Endothelial cell of umbilical vein (primary cell): ENCODE results near the gene PALMD.

ENCODE experiments used
- CTCF ChIP-seq, 2 donors: IDR thresholded peaks; 1 replicate in 1 of 2; 2 replicates in 1 of 2; pipeline ENCODE4 v1.5.1; 2011; ENCODE audit warnings: low read length in 2 of 2, mild to moderate bottlenecking in 2 of 2, moderate library complexity in 2 of 2, control low read depth in 1 of 2, inconsistent platforms in 1 of 2, low read depth in 1 of 2; ENCODE audit not compliant: insufficient read depth in 1 of 2; ENCODE audit errors: extremely low read depth in 1 of 2
- EZH2 ChIP-seq: IDR thresholded peaks from 2 replicates; pipeline ENCODE4 v1.6.1; 2012; ENCODE audit warnings: borderline replicate concordance, low read depth, mild to moderate bottlenecking, moderate library complexity, low read length, inconsistent platforms; ENCODE audit not compliant: severe bottlenecking
- JUN ChIP-seq: IDR thresholded peaks from 2 replicates; pipeline ENCODE4 v1.6.1; 2011; ENCODE audit warnings: borderline replicate concordance, low read depth; ENCODE audit not compliant: insufficient read length, insufficient read depth
- MAX ChIP-seq: IDR thresholded peaks from 2 replicates; pipeline ENCODE4 v1.6.1; 2011; ENCODE audit not compliant: insufficient read depth, insufficient read length
- MYC ChIP-seq: IDR thresholded peaks from one replicate; pipeline ENCODE4 v1.6.1; 2011; ENCODE audit warnings: mild to moderate bottlenecking, low read depth, low read length
- POLR2A ChIP-seq: IDR thresholded peaks from 2 replicates; pipeline ENCODE4 v1.6.1; 2012; ENCODE audit warnings: low read depth, mild to moderate bottlenecking, control low read depth, low read length
- POLR2AphosphoS5 ChIP-seq: IDR thresholded peaks from 2 replicates; pipeline ENCODE4 v1.6.1; 2012; ENCODE audit warnings: low read depth, mild to moderate bottlenecking, control low read depth, low read length, moderate library complexity; ENCODE audit not compliant: insufficient read depth

DNA sequence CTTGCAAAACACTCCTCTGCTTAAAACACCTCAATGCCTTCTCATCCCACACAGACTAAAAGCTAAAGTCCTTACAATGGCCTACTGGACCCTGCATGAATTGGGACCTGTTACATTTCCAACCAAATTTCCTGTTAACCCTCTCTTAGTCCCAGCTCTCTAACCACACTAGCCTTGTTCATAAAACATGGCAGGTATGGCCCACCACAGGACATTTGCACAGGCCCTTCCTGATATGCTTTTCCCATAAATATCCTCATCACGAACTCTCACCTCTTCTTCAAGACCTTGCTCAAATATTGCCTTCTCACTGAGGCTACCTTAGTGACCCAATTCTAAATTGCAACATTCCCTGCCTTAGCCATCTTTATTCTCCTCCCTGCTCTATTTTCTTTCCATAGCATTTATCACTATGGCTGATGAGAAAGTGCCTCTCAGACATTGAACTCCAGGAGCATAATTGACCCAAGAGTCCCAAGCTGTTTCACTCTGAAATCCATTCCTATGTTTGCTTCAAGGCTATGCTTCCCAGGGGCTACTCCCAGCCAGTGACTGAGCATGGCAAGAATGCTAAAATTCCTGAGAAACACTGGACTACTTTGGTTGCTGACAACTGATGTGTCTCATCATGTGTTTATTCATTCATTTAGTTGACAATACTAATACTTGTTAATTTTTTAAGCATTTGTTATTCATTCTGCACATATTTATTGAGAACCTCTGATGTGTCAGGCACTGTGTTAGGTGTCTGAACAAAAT is 2.7 kb upstream of the PALMD start:
- TF ChIP-seq CTCF (IDR thresholded peaks at IDR 0.05; ENCODE audit: extremely low read depth in 1 of 2, insufficient read depth in 1 of 2, low read depth in 1 of 2, low read length in 2 of 2), result no peak
- TF ChIP-seq MAX, result no peak
- no peak for TF ChIP-seq EZH2
- TF ChIP-seq JUN, result no peak
- no peak for TF ChIP-seq POLR2A
- no peak for TF ChIP-seq POLR2AphosphoS5
- TF ChIP-seq MYC, result no peak
